ENCODE data around the gene KLHL1.

Gene KLHL1

GRCh38 chr13:69999875-70000274, 108.4 kb downstream of the KLHL1 start:
- DNase-seq: no peak

DNA sequence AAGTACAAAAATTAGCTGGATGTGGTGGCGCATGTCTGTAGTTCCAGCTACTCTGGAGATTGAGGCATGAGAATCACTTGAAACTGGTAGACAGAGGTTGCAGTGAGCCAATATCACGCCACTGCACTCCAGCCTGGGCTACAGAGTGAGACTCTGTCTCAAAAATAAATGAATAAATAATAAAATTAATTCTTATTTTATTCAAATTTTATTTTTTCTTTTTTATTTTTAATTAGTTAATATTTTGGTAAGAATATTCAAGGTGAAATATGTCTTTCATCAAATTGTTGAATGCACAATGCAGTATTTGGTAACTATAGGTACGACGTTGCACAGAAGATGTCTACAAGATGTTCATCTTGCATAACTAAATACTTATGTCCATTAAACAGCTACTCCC, 111.2 kb downstream of the KLHL1 start:
- DNase-seq: no peak

GRCh38 chr13:69980799-69981198, 127.5 kb downstream of the KLHL1 start:
- DNase-seq: no peak

GRCh38 chr13:69975496-69975895, 132.8 kb downstream of the KLHL1 start:
- no peak for DNase-seq

DNA sequence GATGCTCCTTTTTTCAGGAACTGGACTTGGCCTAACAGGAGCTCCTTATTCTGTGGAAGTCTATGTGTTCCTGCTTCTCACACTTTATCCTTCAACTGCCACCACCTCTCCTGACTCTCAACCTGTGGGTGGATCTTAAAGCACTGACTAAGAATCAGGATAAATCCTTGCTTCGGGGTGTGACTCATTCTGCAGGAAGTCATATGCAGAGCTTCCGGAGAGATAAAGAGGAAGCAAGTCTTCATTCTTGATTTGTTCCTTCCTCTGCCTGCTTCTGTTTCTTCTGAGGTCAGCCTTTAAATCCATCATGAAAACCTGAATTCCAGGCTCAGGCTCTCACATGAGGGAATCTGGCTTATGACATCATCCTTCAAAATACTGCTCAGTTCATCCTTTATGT, 137.7 kb downstream of the KLHL1 start:
- DNase-seq: no peak

- peak in 1 of 14 donors; percentile 12 for DNase-seq
These were observed 149.2 kb downstream of the KLHL1 start for GRCh38 chr13:69959046-69959445.

DNA sequence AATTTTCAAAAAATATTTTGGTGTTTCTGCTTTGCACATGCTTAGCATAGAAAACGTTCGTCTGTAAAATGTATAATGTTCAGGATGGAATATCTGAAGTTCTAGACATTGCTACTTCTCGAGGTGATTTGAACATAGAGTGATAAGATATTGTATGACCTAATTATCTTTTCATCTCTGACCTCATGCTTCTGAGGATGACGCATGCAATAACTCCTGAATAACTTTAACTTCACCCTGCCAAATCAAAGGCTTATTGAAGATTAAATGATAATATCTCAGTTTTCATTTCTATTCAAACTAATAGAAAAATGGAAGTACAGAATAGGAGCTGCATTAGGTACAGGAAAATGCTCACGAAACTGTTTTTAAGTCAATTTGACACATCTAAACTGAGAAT, 151.4 kb downstream of the KLHL1 start:
- DNase-seq: no peak

GRCh38 chr13:69956349-69956748, 151.9 kb downstream of the KLHL1 start:
- no peak for DNase-seq

GRCh38 chr13:69955271-69955670, 153.0 kb downstream of the KLHL1 start:
- DNase-seq: no peak

DNA sequence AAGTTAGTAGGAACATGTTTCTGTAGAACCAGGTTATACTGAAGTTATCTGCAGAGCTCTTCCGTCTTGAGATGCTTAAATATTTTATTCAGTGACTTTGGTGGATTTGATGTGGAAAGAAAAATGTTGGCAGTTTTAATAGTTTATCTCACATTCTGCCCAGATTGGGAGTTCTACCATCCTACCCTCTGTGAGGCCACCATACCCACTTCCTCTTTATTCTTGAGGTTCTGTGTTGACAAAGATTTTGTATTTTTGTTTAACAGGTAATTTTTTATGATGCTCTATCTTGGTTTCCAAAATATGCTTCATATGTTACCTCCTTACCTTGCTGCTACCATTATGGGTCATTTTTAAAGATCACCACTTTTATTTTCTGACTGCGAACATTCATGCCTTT, 156.8 kb downstream of the KLHL1 start:
- no peak for DNase-seq

DNA sequence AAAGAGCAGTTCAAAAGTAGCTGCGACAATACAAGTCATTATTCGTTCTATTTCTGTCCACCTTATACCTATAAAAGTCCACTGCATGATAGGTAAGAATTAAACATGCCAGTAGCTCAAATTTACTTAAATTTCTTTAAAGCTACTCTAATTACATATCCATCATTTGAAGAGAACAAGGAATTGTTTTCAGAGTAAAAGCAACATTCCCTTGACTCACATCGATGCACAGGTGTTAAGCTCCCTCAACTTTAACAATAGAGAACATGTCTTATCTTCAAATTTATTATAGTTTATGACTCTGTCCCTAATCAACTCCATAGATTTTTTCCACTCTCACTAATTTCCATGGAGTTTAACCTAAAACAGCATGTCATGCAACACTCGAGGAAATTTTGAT, 158.1 kb downstream of the KLHL1 start:
- no peak for DNase-seq

- no peak for DNase-seq
These were observed 160.2 kb downstream of the KLHL1 start for GRCh38 chr13:69948016-69948415.

- DNase-seq: no peak
These were observed 160.7 kb downstream of the KLHL1 start for GRCh38 chr13:69947582-69947981.

- no peak for DNase-seq
These were observed 161.7 kb downstream of the KLHL1 start for GRCh38 chr13:69946511-69946910.

DNA sequence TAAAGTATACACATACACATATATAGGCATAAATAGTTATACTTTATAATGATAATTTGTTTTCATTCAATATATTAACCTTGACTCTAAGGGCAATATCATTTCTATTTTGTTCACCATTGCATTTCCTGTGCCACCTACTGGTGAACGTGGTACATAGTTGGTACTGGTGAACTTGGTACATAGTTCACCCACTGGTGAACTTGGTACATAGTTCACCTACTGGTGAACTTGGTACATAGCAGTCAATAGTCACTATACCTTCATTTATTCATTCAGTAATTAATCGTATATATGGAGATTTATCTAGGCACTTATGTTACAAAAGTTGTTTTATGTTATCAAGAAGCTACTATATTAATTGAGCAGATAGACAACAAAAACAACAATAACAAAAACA, 173.2 kb downstream of the KLHL1 start:
- DNase-seq: no peak

- DNase-seq: no peak
These were observed 180.0 kb downstream of the KLHL1 start for GRCh38 chr13:69928262-69928661.

GRCh38 chr13:69921156-69921555, 187.1 kb downstream of the KLHL1 start:
- DNase-seq: no peak

DNA sequence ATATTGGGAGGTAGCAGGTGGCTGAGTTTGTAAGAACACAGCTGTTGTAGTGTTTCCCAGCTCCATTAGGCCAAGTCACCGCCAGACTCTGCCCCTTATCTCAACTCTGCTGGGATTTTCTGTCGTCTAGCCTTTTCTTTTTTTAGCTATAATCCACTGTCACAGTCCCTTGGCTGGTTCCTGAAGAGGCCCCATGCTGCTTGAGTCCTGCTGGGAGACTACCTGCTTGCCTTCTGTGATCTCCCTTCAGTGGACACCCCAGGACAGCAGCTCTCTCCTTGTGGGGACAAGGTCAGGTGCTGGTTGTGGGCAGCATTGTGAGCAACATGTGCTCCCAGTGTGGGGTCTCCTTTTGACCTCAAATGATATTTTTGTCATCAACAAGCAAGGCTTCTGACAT, 195.6 kb downstream of the KLHL1 start:
- no peak for DNase-seq

- DNase-seq: no peak
These were observed 197.5 kb downstream of the KLHL1 start for GRCh38 chr13:69910800-69911199.

GRCh38 chr13:69904784-69905183, 203.5 kb downstream of the KLHL1 start:
- no peak for DNase-seq

GRCh38 chr13:69903081-69903480, 205.2 kb downstream of the KLHL1 start:
- no peak for DNase-seq

- DNase-seq: no peak
These were observed 225.8 kb downstream of the KLHL1 start for GRCh38 chr13:69882451-69882850.

DNA sequence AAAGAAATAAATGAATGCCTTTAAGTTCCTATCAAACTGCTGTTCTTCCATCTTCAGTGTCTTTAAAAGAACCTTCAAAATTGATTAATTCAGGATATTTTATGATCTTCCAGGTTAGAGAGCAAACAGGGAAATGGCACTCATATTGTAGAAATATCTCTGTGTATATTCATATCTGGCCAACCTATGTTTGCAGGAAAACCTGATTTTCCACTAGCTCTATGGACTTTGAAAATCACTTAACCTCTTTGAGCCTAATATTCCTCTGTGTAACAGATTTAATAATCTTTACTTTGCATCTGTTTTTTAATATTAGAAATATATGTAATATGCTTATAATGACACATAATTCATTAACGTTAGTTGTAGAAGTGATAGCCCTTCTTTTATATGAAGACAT, 228.3 kb downstream of the KLHL1 start:
- DNase-seq: no peak

DNA sequence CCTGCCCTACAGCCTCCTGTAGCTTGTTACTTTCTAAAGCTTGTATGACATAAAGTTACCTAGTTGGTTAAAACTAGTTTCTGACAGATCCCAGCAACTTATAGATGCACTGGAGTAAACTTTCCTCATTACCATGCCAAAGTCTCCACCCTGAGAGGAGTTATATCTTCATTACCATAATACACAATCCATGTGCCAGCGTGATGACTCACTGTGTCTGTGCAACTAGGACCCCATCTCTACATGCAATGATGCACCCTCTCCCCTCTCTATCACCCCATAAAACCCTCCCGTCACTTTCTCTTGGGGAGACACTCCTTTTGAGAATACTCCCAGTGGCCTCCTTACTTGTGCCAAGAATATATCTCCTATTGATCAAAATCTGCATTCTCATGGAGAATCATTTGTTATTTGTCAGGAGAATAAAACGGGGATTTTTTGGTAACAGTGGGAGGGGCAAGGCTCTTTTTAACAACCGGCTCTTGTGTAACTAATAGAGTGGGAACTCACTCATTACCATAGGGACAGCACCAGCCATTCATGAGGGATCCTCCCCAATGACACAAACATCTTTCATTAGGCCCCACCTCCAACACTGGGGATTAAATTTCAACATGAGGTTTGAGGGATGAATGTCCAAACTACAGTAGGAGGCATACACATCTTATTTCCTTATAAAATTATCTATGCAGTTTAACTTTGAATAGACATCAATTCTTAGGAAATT, 235.8 kb downstream of the KLHL1 start:
- no peak for DNase-seq

GRCh38 chr13:69866555-69866954, 241.7 kb downstream of the KLHL1 start:
- no peak for DNase-seq

All from C1 segment of cervical spinal cord (tissue), 14 donors.